Astrocyte (in vitro differentiated cells and primary cell): ENCODE data around the gene HOXB1. TPM values are rescaled to one million over a fixed set of nuclear protein-coding genes. Genes with fewer than 3 reads are reported as not detected.

ENCODE experiments used
- DNase-seq: peaks from one replicate; pipeline ENCODE4 v3.0.0-alpha.2; 2010; ENCODE audit warnings: low read depth
- FAIRE-seq: peaks from 2 replicates; lab custom pipeline; 2011; peaks lifted over from hg19 to GRCh38; lab: Jason Lieb, UNC
- H2AFZ ChIP-seq: 2 replicates; pipeline ENCODE4 v1.6.0; 2012; ENCODE audit warnings: low read depth, low read length, inconsistent platforms
- H3K27ac ChIP-seq: 2 replicates; pipeline ENCODE4 v1.5.1; 2011; ENCODE audit warnings: low read depth, low read length, inconsistent platforms
- H3K27me3 ChIP-seq: 2 replicates; pipeline ENCODE4 v1.6.0; 2011; ENCODE audit warnings: low read length, inconsistent platforms; ENCODE audit not compliant: insufficient read depth
- H3K36me3 ChIP-seq: 2 replicates; pipeline ENCODE4 v1.5.1; 2011; ENCODE audit warnings: low read length, inconsistent platforms; ENCODE audit not compliant: insufficient read depth
- H3K4me1 ChIP-seq: 2 replicates; pipeline ENCODE4 v1.5.1; 2011; ENCODE audit warnings: low read length, inconsistent platforms; ENCODE audit not compliant: insufficient read depth
- H3K4me2 ChIP-seq: 2 replicates; pipeline ENCODE4 v1.6.0; 2012; ENCODE audit warnings: low read length, inconsistent platforms
- H3K4me3 ChIP-seq: 2 replicates; pipeline ENCODE4 v1.5.1; 2011; ENCODE audit warnings: low read depth, mild to moderate bottlenecking, low read length, inconsistent platforms; ENCODE audit not compliant: insufficient read depth
- H3K79me2 ChIP-seq: 2 replicates; pipeline ENCODE4 v1.6.0; 2012; ENCODE audit warnings: mild to moderate bottlenecking, low read length, inconsistent platforms; ENCODE audit not compliant: insufficient read depth
- H3K9ac ChIP-seq: 2 replicates; pipeline ENCODE4 v1.6.0; 2012; ENCODE audit warnings: mild to moderate bottlenecking, low read length, inconsistent platforms
- H3K9me3 ChIP-seq: 2 replicates; pipeline ENCODE4 v1.5.1; 2012; ENCODE audit warnings: low read depth, mild to moderate bottlenecking, low read length, inconsistent platforms; ENCODE audit not compliant: insufficient read depth
- H4K20me1 ChIP-seq: 2 replicates; pipeline ENCODE4 v1.6.0; 2012; ENCODE audit warnings: low read length, inconsistent platforms; ENCODE audit not compliant: insufficient read depth
- H3K27ac Mint-ChIP-seq: one replicate; pipeline ENCODE4 v1.8.0; 2021; ENCODE audit warnings: mild to moderate bottlenecking, mixed read lengths; ENCODE audit not compliant: unreplicated experiment
- H3K27me3 Mint-ChIP-seq: one replicate; pipeline ENCODE4 v1.8.0; 2021; ENCODE audit warnings: low read depth, mixed read lengths; ENCODE audit not compliant: unreplicated experiment
- H3K36me3 Mint-ChIP-seq: one replicate; pipeline ENCODE4 v1.8.0; 2021; ENCODE audit warnings: low read depth, mixed read lengths; ENCODE audit not compliant: unreplicated experiment
- H3K4me1 Mint-ChIP-seq: one replicate; pipeline ENCODE4 v1.8.0; 2021; ENCODE audit warnings: low read depth, mixed read lengths; ENCODE audit not compliant: unreplicated experiment
- H3K4me3 Mint-ChIP-seq: one replicate; pipeline ENCODE4 v1.8.0; 2021; ENCODE audit warnings: mild to moderate bottlenecking, moderate library complexity, mixed read lengths; ENCODE audit not compliant: unreplicated experiment
- H3K9me3 Mint-ChIP-seq: one replicate; pipeline ENCODE4 v1.8.0; 2021; ENCODE audit warnings: mild to moderate bottlenecking, mixed read lengths; ENCODE audit not compliant: unreplicated experiment
- EZH2 ChIP-seq: IDR thresholded peaks from 2 replicates; pipeline ENCODE4 v1.6.1; 2012; ENCODE audit warnings: mild to moderate bottlenecking, low read length, inconsistent platforms; ENCODE audit not compliant: insufficient read depth
- total RNA-seq: library from RNA; stranded (reverse); gene quantifications from 2 replicates; pipeline ENCODE4 v1.2.1, GENCODE V29; 2021
- TF ChIP-seq, protein P1 (sequence below): IDR thresholded peaks from 2 replicates; pipeline ENCODE4 v1.5.1; 2011; ENCODE audit warnings: low read depth, mild to moderate bottlenecking, inconsistent platforms, low read length, moderate library complexity; ENCODE audit not compliant: insufficient read depth

HOXB1 gene
- total RNA-seq, 1 donor from 2014 or later, result not detected

- no peak overlapping the region for H3K27ac Mint-ChIP-seq
- H3K9me3 Mint-ChIP-seq, result peaks cover 9% of the 10 kb centered on the region
- peak overlapping the region; percentile 77 for H3K27ac ChIP-seq
- no peak overlapping the region for H3K4me3 Mint-ChIP-seq
- DNase-seq (no peak), FAIRE-seq (no peak)
- peaks cover 25% of the 10 kb centered on the region for H3K4me1 ChIP-seq
- no peaks in the 10 kb centered on the region for H3K9me3 ChIP-seq
- H3K27me3 Mint-ChIP-seq, result no peaks in the 10 kb centered on the region
- no peaks in the 10 kb centered on the region for H3K36me3 Mint-ChIP-seq
- H3K4me3 ChIP-seq, result no peak overlapping the region
- H3K4me2 ChIP-seq, result peak overlapping the region; percentile 80
- H3K36me3 ChIP-seq, result no peaks in the 10 kb centered on the region
- H3K79me2 ChIP-seq, result peaks cover 98% of the 10 kb centered on the region
- no peaks in the 10 kb centered on the region for H4K20me1 ChIP-seq
- H3K4me1 Mint-ChIP-seq, result no peaks in the 10 kb centered on the region
- no peak for TF ChIP-seq EZH2
- TF ChIP-seq, protein P1, sequence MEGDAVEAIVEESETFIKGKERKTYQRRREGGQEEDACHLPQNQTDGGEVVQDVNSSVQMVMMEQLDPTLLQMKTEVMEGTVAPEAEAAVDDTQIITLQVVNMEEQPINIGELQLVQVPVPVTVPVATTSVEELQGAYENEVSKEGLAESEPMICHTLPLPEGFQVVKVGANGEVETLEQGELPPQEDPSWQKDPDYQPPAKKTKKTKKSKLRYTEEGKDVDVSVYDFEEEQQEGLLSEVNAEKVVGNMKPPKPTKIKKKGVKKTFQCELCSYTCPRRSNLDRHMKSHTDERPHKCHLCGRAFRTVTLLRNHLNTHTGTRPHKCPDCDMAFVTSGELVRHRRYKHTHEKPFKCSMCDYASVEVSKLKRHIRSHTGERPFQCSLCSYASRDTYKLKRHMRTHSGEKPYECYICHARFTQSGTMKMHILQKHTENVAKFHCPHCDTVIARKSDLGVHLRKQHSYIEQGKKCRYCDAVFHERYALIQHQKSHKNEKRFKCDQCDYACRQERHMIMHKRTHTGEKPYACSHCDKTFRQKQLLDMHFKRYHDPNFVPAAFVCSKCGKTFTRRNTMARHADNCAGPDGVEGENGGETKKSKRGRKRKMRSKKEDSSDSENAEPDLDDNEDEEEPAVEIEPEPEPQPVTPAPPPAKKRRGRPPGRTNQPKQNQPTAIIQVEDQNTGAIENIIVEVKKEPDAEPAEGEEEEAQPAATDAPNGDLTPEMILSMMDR, result no peak
- H3K27me3 ChIP-seq, result peaks cover 95% of the 10 kb centered on the region
- peak overlapping the region; percentile 82 for H3K9ac ChIP-seq
- no peak overlapping the region for H2AFZ ChIP-seq
These were observed 39.0 kb upstream of the HOXB1 start for GRCh38 chr17:48569674-48570324.

DNA sequence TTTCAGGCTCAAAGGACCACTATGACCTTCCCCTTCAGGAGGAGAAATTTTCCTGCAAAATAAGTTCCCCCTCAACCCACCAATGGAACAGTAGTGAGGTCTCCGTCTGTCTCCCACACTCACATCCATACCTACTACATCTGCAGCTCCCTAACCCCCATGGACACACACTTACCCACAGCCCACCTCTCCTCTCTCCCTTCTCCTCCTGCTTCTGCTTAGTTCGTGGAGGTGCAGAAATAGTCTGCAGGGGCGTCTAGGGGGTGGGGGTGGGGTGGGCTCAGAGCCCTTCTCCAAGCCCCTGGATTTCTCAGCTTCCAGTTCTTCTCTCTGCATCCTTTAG, 38.4 kb upstream of the HOXB1 start:
- Histone ChIP-seq H3K79me2 (peaks cover 96% of the 10 kb centered on the region), H4K20me1 (no peaks in the 10 kb centered on the region), H3K9me3 (no peaks in the 10 kb centered on the region), H3K36me3 (no peaks in the 10 kb centered on the region), H3K4me1 (peaks cover 21% of the 10 kb centered on the region), H3K27me3 (peaks cover 93% of the 10 kb centered on the region), H3K4me3 (peak overlapping the region; percentile 35), H3K27ac (peak overlapping the region; percentile 52), H2AFZ (no peak overlapping the region), H3K9ac (peak overlapping the region; percentile 82), H3K4me2 (peak overlapping the region; percentile 86)
- DNase-seq, result no peak
- TF ChIP-seq, protein P1, result no peak
- no peak for TF ChIP-seq EZH2
- Mint-ChIP-seq H3K36me3 (no peaks in the 10 kb centered on the region), H3K27ac (no peak overlapping the region), H3K4me1 (no peaks in the 10 kb centered on the region), H3K9me3 (peaks cover 9% of the 10 kb centered on the region), H3K27me3 (no peaks in the 10 kb centered on the region), H3K4me3 (no peak overlapping the region)
- no peak for FAIRE-seq
